ENCODE data around the gene SYAP1.

The SYAP1 gene

GRCh38 chrX:16695079-16695676, 24.2 kb upstream of the SYAP1 start:
- peaks cover 2% of the 10 kb centered on the region; the same call in 1 of the 2 replicates for H3K36me3 ChIP-seq (ENCODE audit: control insufficient read depth, insufficient read depth, low read length)
- no peak overlapping the region for H3K4me3 ChIP-seq (replicated peaks; ENCODE audit: low read depth, low read length)
- TF ChIP-seq CTCF (IDR thresholded peaks at IDR 0.05; ENCODE audit: insufficient read depth, low read length, poor library complexity, severe bottlenecking), result peak; percentile 88
- no peaks in the 10 kb centered on the region for H3K27me3 ChIP-seq (replicated peaks; ENCODE audit: control insufficient read depth, insufficient read depth, low read length)
- no peak for DNase-seq (ENCODE audit: extremely low read depth, insufficient read length)

- no peaks in the 10 kb centered on the region for H3K36me3 ChIP-seq (ENCODE audit: control insufficient read depth, insufficient read depth, low read length)
- no peak for DNase-seq (ENCODE audit: extremely low read depth, insufficient read length)
- no peak overlapping the region for H3K4me3 ChIP-seq (replicated peaks; ENCODE audit: low read depth, low read length)
- H3K27me3 ChIP-seq (replicated peaks; ENCODE audit: control insufficient read depth, insufficient read depth, low read length), result no peaks in the 10 kb centered on the region
- TF ChIP-seq CTCF (IDR thresholded peaks at IDR 0.05; ENCODE audit: insufficient read depth, low read length, poor library complexity, severe bottlenecking), result no peak
Observed at GRCh38 chrX:16696956-16697355, 22.5 kb upstream of the SYAP1 start.

GRCh38 chrX:16699389-16699788, 20.0 kb upstream of the SYAP1 start:
- no peak overlapping the region for H3K4me3 ChIP-seq (replicated peaks; ENCODE audit: low read depth, low read length)
- no peaks in the 10 kb centered on the region for H3K36me3 ChIP-seq (ENCODE audit: control insufficient read depth, insufficient read depth, low read length)
- TF ChIP-seq CTCF (IDR thresholded peaks at IDR 0.05; ENCODE audit: insufficient read depth, low read length, poor library complexity, severe bottlenecking), result no peak
- no peaks in the 10 kb centered on the region for H3K27me3 ChIP-seq (replicated peaks; ENCODE audit: control insufficient read depth, insufficient read depth, low read length)
- no peak for DNase-seq (ENCODE audit: extremely low read depth, insufficient read length)

GRCh38 chrX:16700734-16701133, 18.7 kb upstream of the SYAP1 start:
- no peak overlapping the region for H3K4me3 ChIP-seq (replicated peaks; ENCODE audit: low read depth, low read length)
- no peaks in the 10 kb centered on the region for H3K27me3 ChIP-seq (replicated peaks; ENCODE audit: control insufficient read depth, insufficient read depth, low read length)
- DNase-seq (ENCODE audit: extremely low read depth, insufficient read length), result no peak
- no peak for TF ChIP-seq CTCF (IDR thresholded peaks at IDR 0.05; ENCODE audit: insufficient read depth, low read length, poor library complexity, severe bottlenecking)
- H3K36me3 ChIP-seq (ENCODE audit: control insufficient read depth, insufficient read depth, low read length), result no peaks in the 10 kb centered on the region

- no peaks in the 10 kb centered on the region for H3K27me3 ChIP-seq (replicated peaks; ENCODE audit: control insufficient read depth, insufficient read depth, low read length)
- no peak for DNase-seq (ENCODE audit: extremely low read depth, insufficient read length)
- H3K36me3 ChIP-seq (ENCODE audit: control insufficient read depth, insufficient read depth, low read length), result no peaks in the 10 kb centered on the region
- TF ChIP-seq CTCF (IDR thresholded peaks at IDR 0.05; ENCODE audit: insufficient read depth, low read length, poor library complexity, severe bottlenecking), result no peak
- H3K4me3 ChIP-seq (replicated peaks; ENCODE audit: low read depth, low read length), result no peak overlapping the region
Observed at GRCh38 chrX:16702700-16703599, 16.5 kb upstream of the SYAP1 start.
